GM19397 (cell line): ENCODE measurements around the gene NOTCH3.

Experiments
- ATAC-seq: cut with Tn5 transposase; IDR thresholded peaks from one replicate; pipeline ENCODE4 v1.9.1; 2021; ENCODE audit warnings: mild to moderate bottlenecking, moderate library complexity; ENCODE audit not compliant: unreplicated experiment

NOTCH3 gene

GRCh38 chr19:15125232-15126067 lies 75.3 kb downstream of the NOTCH3 start:
- peak; percentile 95 for ATAC-seq

- peak; percentile 2 for ATAC-seq
Observed at GRCh38 chr19:15124572-15125231, 76.1 kb downstream of the NOTCH3 start.

GRCh38 chr19:15123900-15124299 lies 76.9 kb downstream of the NOTCH3 start:
- no peak for ATAC-seq

GRCh38 chr19:15123031-15123890 lies 77.5 kb downstream of the NOTCH3 start:
- no peak for ATAC-seq

- ATAC-seq = no peak
Observed at GRCh38 chr19:15122331-15123030, 78.3 kb downstream of the NOTCH3 start.

GRCh38 chr19:15120135-15121026 lies 80.4 kb downstream of the NOTCH3 start:
- no peak for ATAC-seq

- no peak for ATAC-seq
Observed at GRCh38 chr19:15118789-15119494, 81.9 kb downstream of the NOTCH3 start.

GRCh38 chr19:15118248-15118647 lies 82.5 kb downstream of the NOTCH3 start:
- no peak for ATAC-seq

- ATAC-seq = no peak
Observed at GRCh38 chr19:15116856-15117255, 83.9 kb downstream of the NOTCH3 start.

GRCh38 chr19:15115762-15116615 lies 84.8 kb downstream of the NOTCH3 start:
- ATAC-seq = no peak

- ATAC-seq = no peak
Observed at GRCh38 chr19:15115080-15115479, 85.7 kb downstream of the NOTCH3 start.

GRCh38 chr19:15114153-15114540 lies 86.6 kb downstream of the NOTCH3 start:
- ATAC-seq = no peak

- no peak for ATAC-seq
Observed at GRCh38 chr19:15113245-15114152, 87.3 kb downstream of the NOTCH3 start.

- ATAC-seq = no peak
Observed at GRCh38 chr19:15112385-15112784, 88.4 kb downstream of the NOTCH3 start.

- ATAC-seq = no peak
Observed at GRCh38 chr19:15111758-15112157, 89.0 kb downstream of the NOTCH3 start.

GRCh38 chr19:15110418-15110815 lies 90.4 kb downstream of the NOTCH3 start:
- ATAC-seq = no peak

- ATAC-seq = no peak
Observed at GRCh38 chr19:15109768-15110417, 90.9 kb downstream of the NOTCH3 start.
